WTC11 (cell line): ENCODE results near the gene ANKMY1.

ENCODE experiments used
- CREM ChIP-seq: sonication (generic); formaldehyde crosslinking; IDR thresholded peaks from 2 replicates; pipeline ENCODE4 v1.8.1; 2022; ENCODE audit warnings: mild to moderate bottlenecking, missing genetic modification reagents, moderate library complexity
- FOXK1 ChIP-seq: sonication (generic); formaldehyde crosslinking; IDR thresholded peaks from 2 replicates; pipeline ENCODE4 v1.8.0; 2022; ENCODE audit warnings: mild to moderate bottlenecking, moderate library complexity, missing genetic modification reagents
- GABPB1 ChIP-seq: sonication (generic); formaldehyde crosslinking; IDR thresholded peaks from 2 replicates; pipeline ENCODE4 v1.8.1; 2023; ENCODE audit warnings: mild to moderate bottlenecking, missing genetic modification reagents
- NR2C2 ChIP-seq: sonication (generic); formaldehyde crosslinking; IDR thresholded peaks from 2 replicates; pipeline ENCODE4 v1.8.0; 2022; ENCODE audit warnings: mild to moderate bottlenecking, missing genetic modification reagents
- ZNF263 ChIP-seq: sonication (generic); formaldehyde crosslinking; IDR thresholded peaks from 2 replicates; pipeline ENCODE4 v1.8.1; 2022; ENCODE audit warnings: low read depth, mild to moderate bottlenecking, moderate library complexity, missing genetic modification reagents
- TF ChIP-seq, protein P1 (sequence below): sonication (generic); formaldehyde crosslinking; IDR thresholded peaks from 2 replicates; pipeline ENCODE4 v1.8.0; 2023; ENCODE audit warnings: mild to moderate bottlenecking, missing genetic modification reagents
- TF ChIP-seq, protein P2 (sequence below): sonication (generic); formaldehyde crosslinking; IDR thresholded peaks from 2 replicates; pipeline ENCODE4 v1.8.1; 2023; ENCODE audit warnings: mild to moderate bottlenecking, missing genetic modification reagents
- TF ChIP-seq, protein P3 (sequence below): sonication (generic); formaldehyde crosslinking; IDR thresholded peaks from 2 replicates; pipeline ENCODE4 v1.8.1; 2023; ENCODE audit warnings: mild to moderate bottlenecking, missing genetic modification reagents, moderate library complexity
- TF ChIP-seq, protein P4 (sequence below): fragments of 250-450 bp; sonication (Bioruptor Pico); IDR thresholded peaks from 2 replicates; pipeline ENCODE4 v2.1.2; 2022; ENCODE audit warnings: mild to moderate bottlenecking, moderate library complexity
- TF ChIP-seq, protein P5 (sequence below): fragments of 200-600 bp; IDR thresholded peaks from 2 replicates; pipeline ENCODE4 v1.8.0; 2022; ENCODE audit warnings: antibody characterized with exemption

DNA sequence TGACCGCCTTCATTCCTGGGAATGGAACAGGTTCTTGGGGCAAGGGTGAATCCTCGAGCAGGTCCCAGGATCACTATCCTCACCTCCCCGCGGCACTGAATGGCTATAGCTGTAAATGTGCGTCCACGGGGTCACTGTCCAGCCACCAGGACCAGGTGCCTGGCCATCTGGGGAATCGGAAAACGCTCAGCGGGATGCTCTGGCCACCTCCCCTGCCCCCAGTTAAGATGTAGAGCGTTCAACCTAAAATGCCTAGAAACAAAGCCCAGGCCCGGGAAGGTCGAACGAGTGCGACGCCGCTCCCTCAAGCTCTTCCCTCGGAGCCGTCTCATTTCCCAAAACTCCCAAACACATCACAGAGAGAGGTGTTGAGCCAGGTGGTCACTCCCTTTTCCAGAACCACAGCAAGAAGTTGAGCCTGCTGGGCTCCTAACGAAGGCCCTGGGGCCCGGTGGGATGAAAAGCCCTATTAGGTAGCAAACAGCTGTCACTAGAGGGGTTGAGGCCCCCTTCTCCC is 28.0 kb upstream of the ANKMY1 start:
- TF ChIP-seq NR2C2 (CRISPR knock-in tag) (no peak), GABPB1 (CRISPR knock-in tag) (no peak), FOXK1 (CRISPR knock-in tag) (no peak), ZNF263 (CRISPR knock-in tag) (no peak), CREM (CRISPR knock-in tag) (no peak)
- TF ChIP-seq, protein P1, sequence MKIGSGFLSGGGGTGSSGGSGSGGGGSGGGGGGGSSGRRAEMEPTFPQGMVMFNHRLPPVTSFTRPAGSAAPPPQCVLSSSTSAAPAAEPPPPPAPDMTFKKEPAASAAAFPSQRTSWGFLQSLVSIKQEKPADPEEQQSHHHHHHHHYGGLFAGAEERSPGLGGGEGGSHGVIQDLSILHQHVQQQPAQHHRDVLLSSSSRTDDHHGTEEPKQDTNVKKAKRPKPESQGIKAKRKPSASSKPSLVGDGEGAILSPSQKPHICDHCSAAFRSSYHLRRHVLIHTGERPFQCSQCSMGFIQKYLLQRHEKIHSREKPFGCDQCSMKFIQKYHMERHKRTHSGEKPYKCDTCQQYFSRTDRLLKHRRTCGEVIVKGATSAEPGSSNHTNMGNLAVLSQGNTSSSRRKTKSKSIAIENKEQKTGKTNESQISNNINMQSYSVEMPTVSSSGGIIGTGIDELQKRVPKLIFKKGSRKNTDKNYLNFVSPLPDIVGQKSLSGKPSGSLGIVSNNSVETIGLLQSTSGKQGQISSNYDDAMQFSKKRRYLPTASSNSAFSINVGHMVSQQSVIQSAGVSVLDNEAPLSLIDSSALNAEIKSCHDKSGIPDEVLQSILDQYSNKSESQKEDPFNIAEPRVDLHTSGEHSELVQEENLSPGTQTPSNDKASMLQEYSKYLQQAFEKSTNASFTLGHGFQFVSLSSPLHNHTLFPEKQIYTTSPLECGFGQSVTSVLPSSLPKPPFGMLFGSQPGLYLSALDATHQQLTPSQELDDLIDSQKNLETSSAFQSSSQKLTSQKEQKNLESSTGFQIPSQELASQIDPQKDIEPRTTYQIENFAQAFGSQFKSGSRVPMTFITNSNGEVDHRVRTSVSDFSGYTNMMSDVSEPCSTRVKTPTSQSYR (CRISPR knock-in tag): no peak
- TF ChIP-seq, protein P2, sequence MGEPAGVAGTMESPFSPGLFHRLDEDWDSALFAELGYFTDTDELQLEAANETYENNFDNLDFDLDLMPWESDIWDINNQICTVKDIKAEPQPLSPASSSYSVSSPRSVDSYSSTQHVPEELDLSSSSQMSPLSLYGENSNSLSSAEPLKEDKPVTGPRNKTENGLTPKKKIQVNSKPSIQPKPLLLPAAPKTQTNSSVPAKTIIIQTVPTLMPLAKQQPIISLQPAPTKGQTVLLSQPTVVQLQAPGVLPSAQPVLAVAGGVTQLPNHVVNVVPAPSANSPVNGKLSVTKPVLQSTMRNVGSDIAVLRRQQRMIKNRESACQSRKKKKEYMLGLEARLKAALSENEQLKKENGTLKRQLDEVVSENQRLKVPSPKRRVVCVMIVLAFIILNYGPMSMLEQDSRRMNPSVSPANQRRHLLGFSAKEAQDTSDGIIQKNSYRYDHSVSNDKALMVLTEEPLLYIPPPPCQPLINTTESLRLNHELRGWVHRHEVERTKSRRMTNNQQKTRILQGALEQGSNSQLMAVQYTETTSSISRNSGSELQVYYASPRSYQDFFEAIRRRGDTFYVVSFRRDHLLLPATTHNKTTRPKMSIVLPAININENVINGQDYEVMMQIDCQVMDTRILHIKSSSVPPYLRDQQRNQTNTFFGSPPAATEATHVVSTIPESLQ (CRISPR knock-in tag): no peak
- TF ChIP-seq, protein P3, sequence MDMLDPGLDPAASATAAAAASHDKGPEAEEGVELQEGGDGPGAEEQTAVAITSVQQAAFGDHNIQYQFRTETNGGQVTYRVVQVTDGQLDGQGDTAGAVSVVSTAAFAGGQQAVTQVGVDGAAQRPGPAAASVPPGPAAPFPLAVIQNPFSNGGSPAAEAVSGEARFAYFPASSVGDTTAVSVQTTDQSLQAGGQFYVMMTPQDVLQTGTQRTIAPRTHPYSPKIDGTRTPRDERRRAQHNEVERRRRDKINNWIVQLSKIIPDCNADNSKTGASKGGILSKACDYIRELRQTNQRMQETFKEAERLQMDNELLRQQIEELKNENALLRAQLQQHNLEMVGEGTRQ (CRISPR knock-in tag): no peak
- TF ChIP-seq, protein P4, sequence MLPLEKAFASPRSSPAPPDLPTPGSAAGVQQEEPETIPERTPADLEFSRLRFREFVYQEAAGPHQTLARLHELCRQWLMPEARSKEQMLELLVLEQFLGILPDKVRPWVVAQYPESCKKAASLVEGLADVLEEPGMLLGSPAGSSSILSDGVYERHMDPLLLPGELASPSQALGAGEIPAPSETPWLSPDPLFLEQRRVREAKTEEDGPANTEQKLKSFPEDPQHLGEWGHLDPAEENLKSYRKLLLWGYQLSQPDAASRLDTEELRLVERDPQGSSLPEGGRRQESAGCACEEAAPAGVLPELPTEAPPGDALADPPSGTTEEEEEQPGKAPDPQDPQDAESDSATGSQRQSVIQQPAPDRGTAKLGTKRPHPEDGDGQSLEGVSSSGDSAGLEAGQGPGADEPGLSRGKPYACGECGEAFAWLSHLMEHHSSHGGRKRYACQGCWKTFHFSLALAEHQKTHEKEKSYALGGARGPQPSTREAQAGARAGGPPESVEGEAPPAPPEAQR (CRISPR knock-in tag): no peak
- TF ChIP-seq, protein P5, sequence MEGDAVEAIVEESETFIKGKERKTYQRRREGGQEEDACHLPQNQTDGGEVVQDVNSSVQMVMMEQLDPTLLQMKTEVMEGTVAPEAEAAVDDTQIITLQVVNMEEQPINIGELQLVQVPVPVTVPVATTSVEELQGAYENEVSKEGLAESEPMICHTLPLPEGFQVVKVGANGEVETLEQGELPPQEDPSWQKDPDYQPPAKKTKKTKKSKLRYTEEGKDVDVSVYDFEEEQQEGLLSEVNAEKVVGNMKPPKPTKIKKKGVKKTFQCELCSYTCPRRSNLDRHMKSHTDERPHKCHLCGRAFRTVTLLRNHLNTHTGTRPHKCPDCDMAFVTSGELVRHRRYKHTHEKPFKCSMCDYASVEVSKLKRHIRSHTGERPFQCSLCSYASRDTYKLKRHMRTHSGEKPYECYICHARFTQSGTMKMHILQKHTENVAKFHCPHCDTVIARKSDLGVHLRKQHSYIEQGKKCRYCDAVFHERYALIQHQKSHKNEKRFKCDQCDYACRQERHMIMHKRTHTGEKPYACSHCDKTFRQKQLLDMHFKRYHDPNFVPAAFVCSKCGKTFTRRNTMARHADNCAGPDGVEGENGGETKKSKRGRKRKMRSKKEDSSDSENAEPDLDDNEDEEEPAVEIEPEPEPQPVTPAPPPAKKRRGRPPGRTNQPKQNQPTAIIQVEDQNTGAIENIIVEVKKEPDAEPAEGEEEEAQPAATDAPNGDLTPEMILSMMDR: no peak
